HepG2 (cell line): ENCODE measurements around the gene CSHL1. TPM values are rescaled to one million over a fixed set of nuclear protein-coding genes. Genes with fewer than 3 reads are reported as not detected.

Experiments
- ATAC-seq: fragments of 200-7000 bp; cut with Tn5 transposase; 3 replicates; pipeline ENCODE4 v1.9.1; 2020; ENCODE audit warnings: mild to moderate bottlenecking, moderate library complexity
- BruUV-seq: library from RNA; stranded (reverse); fragments of 400-500 nt; replicated peaks from 2 replicates; lab custom pipeline; 2021; lab: Mats Ljungman, UMichigan
- CTCF ChIA-PET: fragments of 300-600 bp; formaldehyde crosslinking; extraction: SDS; loops from one replicate; lab custom pipeline; 2021; ENCODE audit warnings: low total read pairs, inconsistent platforms, low intra/inter-chr PET ratio; lab: Yijun Ruan, JAX
- POLR2A ChIA-PET: fragments of 350-600 bp; sonication (Branson Sonifier 250); formaldehyde crosslinking; loops from one replicate; lab custom pipeline; 2020; ENCODE audit warnings: antibody characterized with exemption, inconsistent platforms; lab: Yijun Ruan, JAX
- DNase-seq: peaks from one replicate; pipeline ENCODE4 v3.0.0-alpha.2; 2015; ENCODE audit warnings: low spot score
- FAIRE-seq: peaks from 3 replicates; lab custom pipeline; 2011; peaks lifted over from hg19 to GRCh38; lab: Jason Lieb, UNC
- H2AFZ ChIP-seq: one replicate; pipeline ENCODE4 v1.6.1; 2011; ENCODE audit warnings: low read length, inconsistent platforms
- H3K27ac ChIP-seq: fragments of 300-600 bp; 3 replicates; pipeline ENCODE4 v1.8.0; 2011; ENCODE audit warnings: mixed run types, mild to moderate bottlenecking, mixed read lengths, low read length, inconsistent platforms; ENCODE audit not compliant: insufficient read depth; ENCODE audit errors: extremely low read length
- H3K27me3 ChIP-seq, 2 experiments: fragments of 200-600 bp in 1 of 2; 2 replicates in 1 of 2; 3 replicates in 1 of 2; pipeline versions ENCODE4 v1.6.0 to v1.8.0; 2011; ENCODE audit warnings: low read length in 2 of 2, mild to moderate bottlenecking in 2 of 2, moderate library complexity in 2 of 2, inconsistent platforms in 1 of 2; ENCODE audit not compliant: insufficient read depth in 2 of 2, control insufficient read depth in 1 of 2
- H3K36me3 ChIP-seq, 2 experiments: fragments of 200-600 bp in 1 of 2; replicated peaks in 1 of 2; 2 replicates in 1 of 2; 3 replicates in 1 of 2; pipeline versions ENCODE4 v1.5.1 to v1.8.0; 2011; ENCODE audit warnings: low read length in 2 of 2, inconsistent platforms in 1 of 2; ENCODE audit not compliant: insufficient read depth in 2 of 2, control insufficient read depth in 1 of 2
- H3K4me1 ChIP-seq: 2 replicates; pipeline ENCODE4 v1.5.1; 2012; ENCODE audit warnings: low read length, inconsistent platforms; ENCODE audit not compliant: insufficient read depth
- H3K4me2 ChIP-seq: 2 replicates; pipeline ENCODE4 v1.6.0; 2011; ENCODE audit warnings: low read depth, low read length, inconsistent platforms
- H3K4me3 ChIP-seq, 3 experiments: fragments of 200-600 bp in 1 of 3; sonication (generic), shearing (Covaris generic) in 1 of 3; replicated peaks in 1 of 3; 2 replicates each; pipeline ENCODE4 v1.5.1; 2011 to 2016; ENCODE audit warnings: low read length in 3 of 3, inconsistent platforms in 2 of 3, low read depth in 2 of 3, mild to moderate bottlenecking in 2 of 3, control low read depth in 1 of 3, mixed read lengths in 1 of 3; ENCODE audit not compliant: insufficient read depth in 1 of 3
- H3K79me2 ChIP-seq: one replicate; pipeline ENCODE4 v1.6.1; 2011; ENCODE audit warnings: low read length, inconsistent platforms; ENCODE audit not compliant: insufficient read depth
- H3K9ac ChIP-seq: 2 replicates; pipeline ENCODE4 v1.6.0; 2011; ENCODE audit warnings: mild to moderate bottlenecking, low read depth, low read length, inconsistent platforms; ENCODE audit not compliant: insufficient read depth
- H3K9me3 ChIP-seq: 2 replicates; pipeline ENCODE4 v1.5.1; 2012; ENCODE audit warnings: mild to moderate bottlenecking, low read length
- H4K20me1 ChIP-seq: 2 replicates; pipeline ENCODE4 v1.6.0; 2011; ENCODE audit warnings: inconsistent platforms, mild to moderate bottlenecking, low read length, moderate library complexity; ENCODE audit not compliant: insufficient read depth
- ATF5 ChIP-seq: sonication (generic); formaldehyde crosslinking; IDR thresholded peaks from 2 replicates; pipeline ENCODE4 v1.4.0; 2020; ENCODE audit warnings: mild to moderate bottlenecking, low read depth, missing genetic modification reagents
- HNF4A ChIP-seq: sonication (generic); formaldehyde crosslinking; IDR thresholded peaks from 2 replicates; pipeline ENCODE4 v1.4.0; 2020; ENCODE audit warnings: missing genetic modification reagents
- POLR2AphosphoS2 ChIP-seq: IDR thresholded peaks from 2 replicates; pipeline ENCODE4 v1.6.1; 2011; ENCODE audit warnings: low read depth, low read length, improper control_type of control experiment
- THYN1 ChIP-seq: sonication (generic); formaldehyde crosslinking; IDR thresholded peaks from 2 replicates; pipeline ENCODE4 v1.8.1; 2023; ENCODE audit warnings: low read depth, mild to moderate bottlenecking, moderate library complexity, missing genetic modification reagents, borderline replicate concordance
- U2AF1 ChIP-seq: fragments of 200-400 bp; formaldehyde crosslinking; optimal IDR thresholded peaks from 2 replicates; pipeline ENCODE3; 2017; ENCODE audit warnings: mild to moderate bottlenecking, low read depth, low read length
- ZNF160 ChIP-seq: sonication (generic); formaldehyde crosslinking; IDR thresholded peaks from 2 replicates; pipeline ENCODE4 v1.8.0; 2022; ENCODE audit warnings: mild to moderate bottlenecking, inconsistent platforms, missing genetic modification reagents
- ZNF792 ChIP-seq: IDR thresholded peaks from 2 replicates; pipeline ENCODE4 v1.6.1; 2016
- WGBS: methylation state at CpG from one replicate; pipeline ENCODE4 v1.1.6; 2017; ENCODE audit warnings: low lambda C conversion rate; 5-methylcytosine and 5-hydroxymethylcytosine counted together
- in situ Hi-C: cut with HindIII; loops from 2 replicates; pipeline ENCODE4 v1.10.0; 2017; ENCODE audit warnings: low pct_unique_long_range_greater_than_20kb; ENCODE audit not compliant: extremely low pct_ligation_motif_present
- intact Hi-C: fragments of 100-400 bp; cut with micrococcal nuclease; formaldehyde crosslinking; loops from one replicate; pipeline ENCODE4 v1.10.0; 2022; ENCODE audit not compliant: unreplicated experiment
- polyA plus RNA-seq, 8 experiments: library from polyadenylated mRNA; depleted of rRNA in 3 of 8; stranded (reverse) in 7 of 8; unstranded in 1 of 8; fragments of >200 nt; fragmentation: Illumina TruSeq in 4 of 8; extraction: Trizol in 4 of 8; gene quantifications; 2 replicates each; pipeline versions ENCODE4 v1.2.1 to v1.2.3, GENCODE V29; 2011 to 2016; ENCODE audit warnings: low read depth in 4 of 8, missing spikeins in 1 of 8, mixed read lengths in 1 of 8; ENCODE audit not compliant: insufficient read depth in 1 of 8
- total RNA-seq, 5 experiments: library from RNA; depleted of rRNA; stranded (reverse); fragments of >200 nt; fragmentation: Illumina TruSeq; extraction: Trizol; gene quantifications; 2 replicates each; pipeline ENCODE4 v1.2.3, GENCODE V29; 2016; ENCODE audit warnings: low read depth in 1 of 5
- TF ChIP-seq, protein P1 (sequence below): sonication (generic); formaldehyde crosslinking; IDR thresholded peaks from 2 replicates; pipeline ENCODE4 v1.5.0; 2020; ENCODE audit warnings: missing genetic modification reagents
- TF ChIP-seq, protein P2 (sequence below): IDR thresholded peaks from 2 replicates; pipeline ENCODE4 v1.6.1; 2012; ENCODE audit warnings: low read length, improper control_type of control experiment
- TF ChIP-seq, protein P3 (sequence below): sonication (generic); formaldehyde crosslinking; IDR thresholded peaks from 2 replicates; pipeline ENCODE4 v1.4.0; 2020; ENCODE audit warnings: missing genetic modification reagents
- TF ChIP-seq, protein P4 (sequence below): sonication (generic); formaldehyde crosslinking; IDR thresholded peaks from 2 replicates; pipeline ENCODE4 v1.5.1; 2020; ENCODE audit warnings: mild to moderate bottlenecking, missing genetic modification reagents, borderline replicate concordance

Gene CSHL1
- total and polyA plus RNA-seq, 2 of the 13 experiments (the other 11 are each of a cell fraction or from before 2014, with no cell fraction given) = not detected

DNA sequence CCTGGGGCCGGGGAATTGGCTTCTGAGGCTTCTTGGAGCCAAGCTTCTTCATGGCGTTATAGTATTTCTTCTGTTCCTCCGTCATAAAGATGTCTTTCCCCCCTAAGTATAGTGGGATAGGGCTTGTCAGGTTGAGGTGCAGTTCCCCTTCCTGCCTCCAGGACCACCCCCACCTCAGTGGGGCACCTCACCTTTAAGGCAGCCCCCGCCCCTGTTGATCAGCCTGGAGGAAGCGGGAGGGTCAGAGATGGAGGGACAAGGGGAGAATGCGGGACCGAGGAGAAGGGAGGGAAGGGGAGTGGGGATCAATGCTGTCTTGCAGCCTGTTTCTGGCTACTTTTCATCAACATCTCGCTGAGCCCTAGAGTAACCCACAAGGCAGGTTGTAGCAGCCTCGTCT lies 32.7 kb upstream of the CSHL1 start:
- H3K4me2 ChIP-seq = no peak overlapping the region
- intact Hi-C loops = no loop called here
- H3K27me3 ChIP-seq = peaks cover 8 to 36% of the 10 kb centered on the region in 2 experiments; a peak in 3 of 5 replicates
- peaks cover 17% of the 10 kb centered on the region for H3K4me1 ChIP-seq
- FAIRE-seq (no peak), DNase-seq (no peak), ATAC-seq (no peak)
- no peaks in the 10 kb centered on the region for H4K20me1 ChIP-seq
- no peaks in the 10 kb centered on the region for H3K9me3 ChIP-seq
- 41% methylated on average over 9 of the region's 9 CpGs for whole genome bisulfite sequencing
- BruUV-seq = no TSS peak
- CTCF ChIA-PET = no interaction called here
- no peak overlapping the region for H3K4me3 ChIP-seq
- no peak overlapping the region for H3K27ac ChIP-seq
- in situ Hi-C loops = no loop called here
- no peaks in the 10 kb centered on the region for H3K36me3 ChIP-seq
- POLR2A ChIA-PET = no interaction called here
- H2AFZ ChIP-seq = no peak overlapping the region
- H3K79me2 ChIP-seq = no peaks in the 10 kb centered on the region
- H3K9ac ChIP-seq = no peak overlapping the region
- no peak for TF ChIP-seq ATF5
- TF ChIP-seq, protein P1, sequence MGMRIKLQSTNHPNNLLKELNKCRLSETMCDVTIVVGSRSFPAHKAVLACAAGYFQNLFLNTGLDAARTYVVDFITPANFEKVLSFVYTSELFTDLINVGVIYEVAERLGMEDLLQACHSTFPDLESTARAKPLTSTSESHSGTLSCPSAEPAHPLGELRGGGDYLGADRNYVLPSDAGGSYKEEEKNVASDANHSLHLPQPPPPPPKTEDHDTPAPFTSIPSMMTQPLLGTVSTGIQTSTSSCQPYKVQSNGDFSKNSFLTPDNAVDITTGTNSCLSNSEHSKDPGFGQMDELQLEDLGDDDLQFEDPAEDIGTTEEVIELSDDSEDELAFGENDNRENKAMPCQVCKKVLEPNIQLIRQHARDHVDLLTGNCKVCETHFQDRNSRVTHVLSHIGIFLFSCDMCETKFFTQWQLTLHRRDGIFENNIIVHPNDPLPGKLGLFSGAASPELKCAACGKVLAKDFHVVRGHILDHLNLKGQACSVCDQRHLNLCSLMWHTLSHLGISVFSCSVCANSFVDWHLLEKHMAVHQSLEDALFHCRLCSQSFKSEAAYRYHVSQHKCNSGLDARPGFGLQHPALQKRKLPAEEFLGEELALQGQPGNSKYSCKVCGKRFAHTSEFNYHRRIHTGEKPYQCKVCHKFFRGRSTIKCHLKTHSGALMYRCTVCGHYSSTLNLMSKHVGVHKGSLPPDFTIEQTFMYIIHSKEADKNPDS (CRISPR knock-in tag) = no peak
- TF ChIP-seq ZNF792 (CRISPR knock-in tag) = no peak
- TF ChIP-seq, protein P2, sequence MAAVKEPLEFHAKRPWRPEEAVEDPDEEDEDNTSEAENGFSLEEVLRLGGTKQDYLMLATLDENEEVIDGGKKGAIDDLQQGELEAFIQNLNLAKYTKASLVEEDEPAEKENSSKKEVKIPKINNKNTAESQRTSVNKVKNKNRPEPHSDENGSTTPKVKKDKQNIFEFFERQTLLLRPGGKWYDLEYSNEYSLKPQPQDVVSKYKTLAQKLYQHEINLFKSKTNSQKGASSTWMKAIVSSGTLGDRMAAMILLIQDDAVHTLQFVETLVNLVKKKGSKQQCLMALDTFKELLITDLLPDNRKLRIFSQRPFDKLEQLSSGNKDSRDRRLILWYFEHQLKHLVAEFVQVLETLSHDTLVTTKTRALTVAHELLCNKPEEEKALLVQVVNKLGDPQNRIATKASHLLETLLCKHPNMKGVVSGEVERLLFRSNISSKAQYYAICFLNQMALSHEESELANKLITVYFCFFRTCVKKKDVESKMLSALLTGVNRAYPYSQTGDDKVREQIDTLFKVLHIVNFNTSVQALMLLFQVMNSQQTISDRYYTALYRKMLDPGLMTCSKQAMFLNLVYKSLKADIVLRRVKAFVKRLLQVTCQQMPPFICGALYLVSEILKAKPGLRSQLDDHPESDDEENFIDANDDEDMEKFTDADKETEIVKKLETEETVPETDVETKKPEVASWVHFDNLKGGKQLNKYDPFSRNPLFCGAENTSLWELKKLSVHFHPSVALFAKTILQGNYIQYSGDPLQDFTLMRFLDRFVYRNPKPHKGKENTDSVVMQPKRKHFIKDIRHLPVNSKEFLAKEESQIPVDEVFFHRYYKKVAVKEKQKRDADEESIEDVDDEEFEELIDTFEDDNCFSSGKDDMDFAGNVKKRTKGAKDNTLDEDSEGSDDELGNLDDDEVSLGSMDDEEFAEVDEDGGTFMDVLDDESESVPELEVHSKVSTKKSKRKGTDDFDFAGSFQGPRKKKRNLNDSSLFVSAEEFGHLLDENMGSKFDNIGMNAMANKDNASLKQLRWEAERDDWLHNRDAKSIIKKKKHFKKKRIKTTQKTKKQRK = no peak
- TF ChIP-seq HNF4A (CRISPR knock-in tag) = no peak
- TF ChIP-seq, protein P3, sequence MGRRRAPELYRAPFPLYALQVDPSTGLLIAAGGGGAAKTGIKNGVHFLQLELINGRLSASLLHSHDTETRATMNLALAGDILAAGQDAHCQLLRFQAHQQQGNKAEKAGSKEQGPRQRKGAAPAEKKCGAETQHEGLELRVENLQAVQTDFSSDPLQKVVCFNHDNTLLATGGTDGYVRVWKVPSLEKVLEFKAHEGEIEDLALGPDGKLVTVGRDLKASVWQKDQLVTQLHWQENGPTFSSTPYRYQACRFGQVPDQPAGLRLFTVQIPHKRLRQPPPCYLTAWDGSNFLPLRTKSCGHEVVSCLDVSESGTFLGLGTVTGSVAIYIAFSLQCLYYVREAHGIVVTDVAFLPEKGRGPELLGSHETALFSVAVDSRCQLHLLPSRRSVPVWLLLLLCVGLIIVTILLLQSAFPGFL (CRISPR knock-in tag) = no peak
- TF ChIP-seq ZNF160 = no peak
- TF ChIP-seq, protein P4, sequence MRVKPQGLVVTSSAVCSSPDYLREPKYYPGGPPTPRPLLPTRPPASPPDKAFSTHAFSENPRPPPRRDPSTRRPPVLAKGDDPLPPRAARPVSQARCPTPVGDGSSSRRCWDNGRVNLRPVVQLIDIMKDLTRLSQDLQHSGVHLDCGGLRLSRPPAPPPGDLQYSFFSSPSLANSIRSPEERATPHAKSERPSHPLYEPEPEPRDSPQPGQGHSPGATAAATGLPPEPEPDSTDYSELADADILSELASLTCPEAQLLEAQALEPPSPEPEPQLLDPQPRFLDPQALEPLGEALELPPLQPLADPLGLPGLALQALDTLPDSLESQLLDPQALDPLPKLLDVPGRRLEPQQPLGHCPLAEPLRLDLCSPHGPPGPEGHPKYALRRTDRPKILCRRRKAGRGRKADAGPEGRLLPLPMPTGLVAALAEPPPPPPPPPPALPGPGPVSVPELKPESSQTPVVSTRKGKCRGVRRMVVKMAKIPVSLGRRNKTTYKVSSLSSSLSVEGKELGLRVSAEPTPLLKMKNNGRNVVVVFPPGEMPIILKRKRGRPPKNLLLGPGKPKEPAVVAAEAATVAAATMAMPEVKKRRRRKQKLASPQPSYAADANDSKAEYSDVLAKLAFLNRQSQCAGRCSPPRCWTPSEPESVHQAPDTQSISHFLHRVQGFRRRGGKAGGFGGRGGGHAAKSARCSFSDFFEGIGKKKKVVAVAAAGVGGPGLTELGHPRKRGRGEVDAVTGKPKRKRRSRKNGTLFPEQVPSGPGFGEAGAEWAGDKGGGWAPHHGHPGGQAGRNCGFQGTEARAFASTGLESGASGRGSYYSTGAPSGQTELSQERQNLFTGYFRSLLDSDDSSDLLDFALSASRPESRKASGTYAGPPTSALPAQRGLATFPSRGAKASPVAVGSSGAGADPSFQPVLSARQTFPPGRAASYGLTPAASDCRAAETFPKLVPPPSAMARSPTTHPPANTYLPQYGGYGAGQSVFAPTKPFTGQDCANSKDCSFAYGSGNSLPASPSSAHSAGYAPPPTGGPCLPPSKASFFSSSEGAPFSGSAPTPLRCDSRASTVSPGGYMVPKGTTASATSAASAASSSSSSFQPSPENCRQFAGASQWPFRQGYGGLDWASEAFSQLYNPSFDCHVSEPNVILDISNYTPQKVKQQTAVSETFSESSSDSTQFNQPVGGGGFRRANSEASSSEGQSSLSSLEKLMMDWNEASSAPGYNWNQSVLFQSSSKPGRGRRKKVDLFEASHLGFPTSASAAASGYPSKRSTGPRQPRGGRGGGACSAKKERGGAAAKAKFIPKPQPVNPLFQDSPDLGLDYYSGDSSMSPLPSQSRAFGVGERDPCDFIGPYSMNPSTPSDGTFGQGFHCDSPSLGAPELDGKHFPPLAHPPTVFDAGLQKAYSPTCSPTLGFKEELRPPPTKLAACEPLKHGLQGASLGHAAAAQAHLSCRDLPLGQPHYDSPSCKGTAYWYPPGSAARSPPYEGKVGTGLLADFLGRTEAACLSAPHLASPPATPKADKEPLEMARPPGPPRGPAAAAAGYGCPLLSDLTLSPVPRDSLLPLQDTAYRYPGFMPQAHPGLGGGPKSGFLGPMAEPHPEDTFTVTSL (CRISPR knock-in tag) = no peak
- no peak for TF ChIP-seq THYN1 (CRISPR knock-in tag)
- TF ChIP-seq U2AF1 = no peak
- no peak for TF ChIP-seq POLR2AphosphoS2
